GM19035 (cell line): ENCODE results near the gene EPYC.

Experiments used
- ATAC-seq: cut with Tn5 transposase; IDR thresholded peaks from one replicate; pipeline ENCODE4 v1.9.1; 2021; ENCODE audit not compliant: unreplicated experiment

Gene EPYC

GRCh38 chr12:90915353-90915752 is 89.4 kb downstream of the EPYC start:
- no peak for ATAC-seq
